ENCODE data around the gene CCT4.

DNA sequence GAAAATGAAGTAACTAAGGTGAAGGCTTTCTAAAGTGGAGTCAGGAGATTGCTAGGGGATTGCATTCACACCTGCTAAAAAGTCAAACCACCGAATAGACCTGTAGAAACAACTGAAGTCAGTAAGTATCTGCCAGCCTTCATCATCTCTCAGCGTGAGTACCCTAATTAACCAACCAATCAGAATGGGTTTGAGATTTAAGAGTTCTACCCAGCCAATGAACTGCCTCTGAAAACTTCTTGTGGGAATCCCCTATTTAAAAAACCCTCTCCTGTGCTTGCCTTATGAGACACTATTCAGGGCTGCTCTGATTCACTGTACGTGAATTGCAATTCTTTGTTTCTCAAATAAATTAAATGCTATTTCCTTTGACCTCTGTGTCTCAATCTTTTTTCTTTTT is 31.2 kb downstream of the CCT4 start:
- TF ChIP-seq TARDBP (IDR thresholded peaks at IDR 0.05) (no peak), FOXA1 (IDR thresholded peaks at IDR 0.05) (no peak), ZNF384 (IDR thresholded peaks at IDR 0.05) (no peak), ELF4 (IDR thresholded peaks at IDR 0.05) (no peak), SP1 (IDR thresholded peaks at IDR 0.05) (no peak), SUZ12 (IDR thresholded peaks at IDR 0.05) (no peak), HDGF (IDR thresholded peaks at IDR 0.05; ENCODE audit: borderline replicate concordance) (no peak), FOXM1 (IDR thresholded peaks at IDR 0.05; ENCODE audit: borderline replicate concordance) (no peak), NFRKB (IDR thresholded peaks at IDR 0.05) (no peak), ARNT (IDR thresholded peaks at IDR 0.05) (no peak), L3MBTL2 (conservative IDR thresholded peaks at IDR 0.05) (no peak), BHLHE40 (IDR thresholded peaks at IDR 0.05; ENCODE audit: borderline replicate concordance) (no peak), FOXK2 (IDR thresholded peaks at IDR 0.05) (no peak)
- TF ChIP-seq, protein P1, sequence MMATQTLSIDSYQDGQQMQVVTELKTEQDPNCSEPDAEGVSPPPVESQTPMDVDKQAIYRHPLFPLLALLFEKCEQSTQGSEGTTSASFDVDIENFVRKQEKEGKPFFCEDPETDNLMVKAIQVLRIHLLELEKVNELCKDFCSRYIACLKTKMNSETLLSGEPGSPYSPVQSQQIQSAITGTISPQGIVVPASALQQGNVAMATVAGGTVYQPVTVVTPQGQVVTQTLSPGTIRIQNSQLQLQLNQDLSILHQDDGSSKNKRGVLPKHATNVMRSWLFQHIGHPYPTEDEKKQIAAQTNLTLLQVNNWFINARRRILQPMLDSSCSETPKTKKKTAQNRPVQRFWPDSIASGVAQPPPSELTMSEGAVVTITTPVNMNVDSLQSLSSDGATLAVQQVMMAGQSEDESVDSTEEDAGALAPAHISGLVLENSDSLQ (IDR thresholded peaks at IDR 0.05): no peak
